Medulla oblongata (tissue), 1 donor: ENCODE measurements around the gene PDZD8.
"Not testable (repeated sequence)": the region's sequence is repeated elsewhere in the genome, so short reads cannot be mapped to it uniquely, and the experiment has no call there.

Experiments used
- DNase-seq: peaks from one replicate; pipeline ENCODE4 v3.0.0-alpha.2; 2015; ENCODE audit errors: extremely low spot score

The PDZD8 gene

GRCh38 chr10:117294735-117295134 lies 80.5 kb downstream of the PDZD8 start:
- no peak for DNase-seq

- DNase-seq: no peak
Observed at GRCh38 chr10:117294039-117294645, 81.1 kb downstream of the PDZD8 start.

- DNase-seq: not testable (repeated sequence)
Observed at GRCh38 chr10:117290872-117291271, 84.4 kb downstream of the PDZD8 start.

- DNase-seq: no peak
Observed at GRCh38 chr10:117284716-117285494, 90.3 kb downstream of the PDZD8 start.

- no peak for DNase-seq
Observed at GRCh38 chr10:117277675-117278074, 97.6 kb downstream of the PDZD8 start.

- DNase-seq: no peak
Observed at GRCh38 chr10:117275121-117275520, 100.1 kb downstream of the PDZD8 start.

- no peak for DNase-seq
Observed at GRCh38 chr10:117274509-117274908, 100.7 kb downstream of the PDZD8 start.

- DNase-seq: no peak
Observed at GRCh38 chr10:117273980-117274379, 101.3 kb downstream of the PDZD8 start.

- DNase-seq: no peak
Observed at GRCh38 chr10:117272195-117273076, 102.8 kb downstream of the PDZD8 start.

GRCh38 chr10:117271427-117271826 lies 103.8 kb downstream of the PDZD8 start:
- no peak for DNase-seq

- DNase-seq: no peak
Observed at GRCh38 chr10:117268907-117269306, 106.3 kb downstream of the PDZD8 start.

GRCh38 chr10:117268258-117268657 lies 107.0 kb downstream of the PDZD8 start:
- DNase-seq: no peak

- DNase-seq: no peak
Observed at GRCh38 chr10:117266812-117267211, 108.4 kb downstream of the PDZD8 start.

GRCh38 chr10:117266400-117266799 lies 108.8 kb downstream of the PDZD8 start:
- no peak for DNase-seq

- DNase-seq: no peak
Observed at GRCh38 chr10:117264782-117265181, 110.5 kb downstream of the PDZD8 start.

- DNase-seq: no peak
Observed at GRCh38 chr10:117262903-117263293, 112.3 kb downstream of the PDZD8 start.

- DNase-seq: no peak
Observed at GRCh38 chr10:117262291-117262902, 112.8 kb downstream of the PDZD8 start.

- DNase-seq: no peak
Observed at GRCh38 chr10:117261501-117261900, 113.7 kb downstream of the PDZD8 start.

GRCh38 chr10:117260084-117260483 lies 115.2 kb downstream of the PDZD8 start:
- DNase-seq: no peak

GRCh38 chr10:117259279-117259678 lies 116.0 kb downstream of the PDZD8 start:
- DNase-seq: no peak

GRCh38 chr10:117257721-117258120 lies 117.5 kb downstream of the PDZD8 start:
- no peak for DNase-seq

GRCh38 chr10:117256910-117257309 lies 118.3 kb downstream of the PDZD8 start:
- DNase-seq: no peak
